CD14-positive monocyte (primary cell): Measurements from ENCODE around the gene ZRANB3. TPM values are rescaled to one million over a fixed set of nuclear protein-coding genes. Genes with fewer than 3 reads are reported as not detected.
"Not testable (repeated sequence)": the region's sequence is repeated elsewhere in the genome, so short reads cannot be mapped to it uniquely, and the experiment has no call there.

ENCODE experiments used
- DNase-seq, 3 donors: peaks; one replicate each; pipeline ENCODE4 v3.0.0-alpha.2; 2011 to 2022
- H2AFZ ChIP-seq: 2 replicates; pipeline ENCODE4 v1.6.0; 2012; ENCODE audit warnings: mild to moderate bottlenecking, low read depth, low read length, inconsistent platforms; ENCODE audit not compliant: insufficient read depth, poor library complexity, severe bottlenecking
- H3K27ac ChIP-seq, 2 donors: 1 replicate in 1 of 2; 2 replicates in 1 of 2; pipeline ENCODE4 v1.5.1; 2012 to 2013; ENCODE audit warnings: low read length in 2 of 2, control low read depth in 1 of 2, inconsistent platforms in 1 of 2, low read depth in 1 of 2, mild to moderate bottlenecking in 1 of 2
- H3K27me3 ChIP-seq, 2 donors: one replicate each; pipeline versions ENCODE4 v1.6.0 to v1.6.1; 2011 to 2013; ENCODE audit warnings: low read length in 2 of 2; ENCODE audit not compliant: control insufficient read depth in 2 of 2, insufficient read depth in 2 of 2
- H3K36me3 ChIP-seq, 2 donors: replicated peaks in 1 of 2; 1 replicate in 1 of 2; 2 replicates in 1 of 2; pipeline versions ENCODE4 v1.5.1 to v1.6.1; 2012 to 2013; ENCODE audit warnings: low read length in 2 of 2, control low read depth in 1 of 2, inconsistent platforms in 1 of 2, mild to moderate bottlenecking in 1 of 2; ENCODE audit not compliant: insufficient read depth in 2 of 2, control insufficient read depth in 1 of 2
- H3K4me1 ChIP-seq, 2 donors: 1 replicate in 1 of 2; 2 replicates in 1 of 2; pipeline versions ENCODE4 v1.5.1 to v1.6.1; 2012 to 2013; ENCODE audit warnings: low read length in 2 of 2, control low read depth in 1 of 2, inconsistent platforms in 1 of 2, mild to moderate bottlenecking in 1 of 2, moderate library complexity in 1 of 2; ENCODE audit not compliant: insufficient read depth in 2 of 2, control insufficient read depth in 1 of 2
- H3K4me2 ChIP-seq: replicated peaks from 2 replicates; pipeline ENCODE3; 2012; ENCODE audit warnings: low read length, moderate library complexity, mild to moderate bottlenecking; ENCODE audit not compliant: poor library complexity, severe bottlenecking; ENCODE audit errors: extremely low read depth
- H3K4me3 ChIP-seq, 3 experiments: fragments of 200-600 bp in 1 of 3; sonication (generic) in 1 of 3; replicated peaks in 1 of 3; 1 replicate in 2 of 3; 2 replicates in 1 of 3; pipeline ENCODE4 v1.5.1; 2011 to 2013; ENCODE audit warnings: low read length in 3 of 3, mild to moderate bottlenecking in 3 of 3, control low read depth in 2 of 3, low read depth in 2 of 3, inconsistent platforms in 1 of 3, moderate library complexity in 1 of 3
- H3K79me2 ChIP-seq: 2 replicates; pipeline ENCODE4 v1.6.0; 2012; ENCODE audit warnings: mild to moderate bottlenecking, control low read depth, inconsistent platforms, low read length, moderate library complexity; ENCODE audit not compliant: insufficient read depth
- H3K9ac ChIP-seq: 2 replicates; pipeline ENCODE4 v1.6.0; 2017; ENCODE audit warnings: low read length, mild to moderate bottlenecking; ENCODE audit not compliant: insufficient read depth, poor library complexity, severe bottlenecking
- H3K9me3 ChIP-seq, 2 donors: replicated peaks in 1 of 2; 1 replicate in 1 of 2; 2 replicates in 1 of 2; pipeline versions ENCODE4 v1.5.1 to v1.6.1; 2012 to 2013; ENCODE audit warnings: low read length in 2 of 2, control low read depth in 1 of 2; ENCODE audit not compliant: control insufficient read depth in 1 of 2, insufficient read depth in 1 of 2
- H4K20me1 ChIP-seq: 2 replicates; pipeline ENCODE4 v1.6.0; 2012; ENCODE audit warnings: mild to moderate bottlenecking, low read length, control low read depth, moderate library complexity; ENCODE audit not compliant: insufficient read depth
- H3K27ac Mint-ChIP-seq, 7 donors: one replicate each; pipeline ENCODE4 v1.8.0; 2020; ENCODE audit warnings: mild to moderate bottlenecking in 7 of 7, mixed read lengths in 7 of 7, moderate library complexity in 6 of 7, inconsistent platforms in 2 of 7
- H3K27me3 Mint-ChIP-seq, 3 donors: one replicate each; pipeline ENCODE4 v1.8.0; 2021 to 2022; ENCODE audit warnings: low read depth in 3 of 3, mild to moderate bottlenecking in 3 of 3, mixed read lengths in 3 of 3, moderate library complexity in 3 of 3, inconsistent platforms in 1 of 3
- H3K36me3 Mint-ChIP-seq, 2 donors: one replicate each; pipeline ENCODE4 v1.8.0; 2020; ENCODE audit warnings: mixed read lengths in 2 of 2, inconsistent platforms in 1 of 2, mild to moderate bottlenecking in 1 of 2
- H3K4me1 Mint-ChIP-seq: one replicate; pipeline ENCODE4 v1.8.0; 2020; ENCODE audit warnings: mild to moderate bottlenecking, mixed read lengths
- H3K4me3 Mint-ChIP-seq, 2 donors: one replicate each; pipeline ENCODE4 v1.8.0; 2020; ENCODE audit warnings: mild to moderate bottlenecking in 2 of 2, mixed read lengths in 2 of 2, moderate library complexity in 1 of 2
- H3K9me3 Mint-ChIP-seq, 7 donors: one replicate each; pipeline ENCODE4 v1.8.0; 2020 to 2022; ENCODE audit warnings: mixed read lengths in 7 of 7, mild to moderate bottlenecking in 6 of 7, moderate library complexity in 6 of 7, inconsistent platforms in 2 of 7
- WGBS: methylation state at CpG from one replicate; pipeline ENCODE4 v1.1.5; 2013; ENCODE audit warnings: missing lambda C conversion rate; ENCODE audit not compliant: insufficient coverage; 5-methylcytosine and 5-hydroxymethylcytosine counted together
- intact Hi-C, 2 donors: fragments of 100-400 bp; cut with micrococcal nuclease; formaldehyde crosslinking; loops; one replicate each; pipeline versions ENCODE4 v1.15.0 to v1.15.1; 2023
- polyA plus RNA-seq, 3 donors: library from polyadenylated mRNA; depleted of rRNA in 1 of 3; unstranded in 2 of 3; stranded (reverse) in 1 of 3; fragments of 300-500 nt in 2 of 3; fragments of >200 nt in 1 of 3; fragmentation: Illumina TruSeq in 2 of 3; gene quantifications; 1 replicate in 2 of 3; 2 replicates in 1 of 3; pipeline ENCODE4 v1.2.3, GENCODE V29; 2012 to 2021
- TF ChIP-seq, protein P1 (sequence below): fragments of 200-600 bp; IDR thresholded peaks from one replicate; pipeline ENCODE4 v1.8.0; 2022; ENCODE audit warnings: antibody characterized with exemption, mild to moderate bottlenecking

The ZRANB3 gene
- polyA plus RNA-seq, 3 donors: 0.47 to 3.5 (median 0.64) TPM

DNA sequence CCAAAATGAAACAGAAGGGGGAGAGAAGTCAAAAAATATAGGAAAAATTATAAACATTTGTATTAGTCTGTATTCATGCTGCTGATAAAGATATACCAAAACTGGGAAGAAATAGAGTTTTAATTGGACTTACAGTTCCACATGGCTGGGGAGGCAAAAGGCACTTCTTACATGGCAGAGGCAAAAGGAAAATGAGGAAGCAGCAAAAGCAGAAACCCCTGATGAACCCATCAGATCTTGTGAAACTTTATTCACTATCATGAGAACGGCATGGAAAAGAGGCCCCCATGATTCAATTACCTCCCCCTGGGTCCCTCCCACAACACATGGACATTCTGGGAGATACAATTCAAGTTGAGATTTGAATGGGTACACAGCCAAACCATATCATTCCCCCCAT, 79.1 kb downstream of the ZRANB3 start:
- no peak overlapping the region for H3K4me2 ChIP-seq
- H3K9me3 Mint-ChIP-seq: peaks cover 26 to 46% (median 36%) of the 10 kb centered on the region in 7 donors
- DNase-seq: no peak

DNA sequence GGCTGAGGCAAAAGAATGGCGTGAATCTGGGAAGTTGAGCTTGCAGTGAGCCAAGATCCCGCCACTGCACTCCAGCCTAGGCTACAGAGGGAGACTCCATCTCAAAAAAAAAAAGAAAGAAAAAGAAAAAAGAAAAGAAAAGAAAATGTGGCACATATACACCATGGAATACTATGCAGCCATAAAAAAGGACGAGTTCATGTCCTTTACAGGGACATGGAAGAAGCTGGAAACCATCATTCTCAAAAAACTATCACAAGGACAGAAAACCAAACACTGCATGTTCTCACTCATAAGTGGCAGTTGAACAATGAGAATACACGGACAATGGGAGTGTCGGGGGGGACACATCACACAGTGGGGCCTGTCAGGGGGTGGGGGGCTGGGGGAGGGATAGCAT, 88.0 kb downstream of the ZRANB3 start:
- H3K9me3 ChIP-seq, H3K9ac ChIP-seq, H3K4me3 ChIP-seq, H3K27me3 ChIP-seq, H4K20me1 ChIP-seq, H3K27me3 Mint-ChIP-seq, H3K4me1 ChIP-seq, H3K79me2 ChIP-seq, DNase-seq, H3K4me2 ChIP-seq, H2AFZ ChIP-seq, H3K4me1 Mint-ChIP-seq, H3K36me3 Mint-ChIP-seq, H3K27ac Mint-ChIP-seq, H3K36me3 ChIP-seq, intact Hi-C loops, H3K27ac ChIP-seq, H3K4me3 Mint-ChIP-seq: not testable (repeated sequence)
- 80% methylated on average over 1 of the region's 5 CpGs for WGBS
- peaks cover 0 to 11% (median 5%) of the 10 kb centered on the region in 7 donors for H3K9me3 Mint-ChIP-seq

More for the DNA sequence above, 79.1 kb downstream of the ZRANB3 start:
- Mint-ChIP-seq H3K4me3 (no peak overlapping the region), H3K36me3 (peaks cover 0 to 7% of the 10 kb centered on the region in 2 donors), H3K27me3 (peaks cover 0 to 2% (median 0%) of the 10 kb centered on the region in 3 donors), H3K27ac (peak overlapping the region in 1 of 7 donors; percentile 26), H3K4me1 (no peaks in the 10 kb centered on the region)
- intact Hi-C loops: no loop called here
- Histone ChIP-seq H3K79me2 (no peaks in the 10 kb centered on the region), H3K9ac (no peak overlapping the region), H3K36me3 (no peaks in the 10 kb centered on the region), H3K4me1 (no peaks in the 10 kb centered on the region), H3K9me3 (peaks cover 29 to 30% of the 10 kb centered on the region in 2 donors), H3K27me3 (no peaks in the 10 kb centered on the region), H2AFZ (no peak overlapping the region), H3K4me3 (no peak overlapping the region), H3K27ac (no peak overlapping the region), H4K20me1 (no peaks in the 10 kb centered on the region)
- TF ChIP-seq, protein P1, sequence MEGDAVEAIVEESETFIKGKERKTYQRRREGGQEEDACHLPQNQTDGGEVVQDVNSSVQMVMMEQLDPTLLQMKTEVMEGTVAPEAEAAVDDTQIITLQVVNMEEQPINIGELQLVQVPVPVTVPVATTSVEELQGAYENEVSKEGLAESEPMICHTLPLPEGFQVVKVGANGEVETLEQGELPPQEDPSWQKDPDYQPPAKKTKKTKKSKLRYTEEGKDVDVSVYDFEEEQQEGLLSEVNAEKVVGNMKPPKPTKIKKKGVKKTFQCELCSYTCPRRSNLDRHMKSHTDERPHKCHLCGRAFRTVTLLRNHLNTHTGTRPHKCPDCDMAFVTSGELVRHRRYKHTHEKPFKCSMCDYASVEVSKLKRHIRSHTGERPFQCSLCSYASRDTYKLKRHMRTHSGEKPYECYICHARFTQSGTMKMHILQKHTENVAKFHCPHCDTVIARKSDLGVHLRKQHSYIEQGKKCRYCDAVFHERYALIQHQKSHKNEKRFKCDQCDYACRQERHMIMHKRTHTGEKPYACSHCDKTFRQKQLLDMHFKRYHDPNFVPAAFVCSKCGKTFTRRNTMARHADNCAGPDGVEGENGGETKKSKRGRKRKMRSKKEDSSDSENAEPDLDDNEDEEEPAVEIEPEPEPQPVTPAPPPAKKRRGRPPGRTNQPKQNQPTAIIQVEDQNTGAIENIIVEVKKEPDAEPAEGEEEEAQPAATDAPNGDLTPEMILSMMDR: no peak
- no CpG with 5 or more reads among the region's 1 CpG for WGBS

DNA sequence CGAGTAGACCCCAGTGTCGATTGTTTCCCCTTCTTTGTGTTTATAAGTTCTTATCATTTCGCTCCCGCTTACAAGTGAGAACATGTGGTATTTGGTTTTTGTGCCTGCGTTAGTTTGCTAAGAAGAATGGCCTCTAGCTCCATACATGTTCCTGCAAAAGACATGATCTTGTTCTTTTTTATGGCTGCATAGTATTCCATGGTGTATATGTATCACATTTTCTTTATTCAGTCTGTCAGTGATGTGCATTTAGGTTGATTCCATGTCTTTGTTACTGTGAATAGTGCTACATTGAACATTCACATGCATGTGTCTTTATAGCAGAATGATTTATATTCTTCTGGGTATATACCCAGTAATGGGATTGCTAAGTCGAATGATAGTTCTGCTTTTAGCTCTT, 95.9 kb downstream of the ZRANB3 start:
- H3K27ac Mint-ChIP-seq, H3K4me3 Mint-ChIP-seq, H3K4me3 ChIP-seq, intact Hi-C loops, H4K20me1 ChIP-seq, H3K79me2 ChIP-seq, H3K27me3 Mint-ChIP-seq, DNase-seq, H3K27me3 ChIP-seq, H3K4me1 Mint-ChIP-seq, H3K27ac ChIP-seq, H3K36me3 Mint-ChIP-seq, H3K4me1 ChIP-seq, H3K36me3 ChIP-seq, H2AFZ ChIP-seq, H3K4me2 ChIP-seq, H3K9me3 ChIP-seq, H3K9ac ChIP-seq: not testable (repeated sequence)
- peaks cover 0 to 19% (median 7%) of the 10 kb centered on the region in 7 donors for H3K9me3 Mint-ChIP-seq
- no CpG with 5 or more reads among the region's 6 CpGs for WGBS
